Endothelial cell of umbilical vein (primary cell): Measurements from ENCODE around the gene GABPB1. TPM values are rescaled to one million over a fixed set of nuclear protein-coding genes. Genes with fewer than 3 reads are reported as not detected.

Experiments used
- BruUV-seq: library from RNA; stranded (reverse); fragments of 400-500 nt; replicated peaks from 2 replicates; lab custom pipeline; 2021; lab: Mats Ljungman, UMichigan
- CTCF ChIA-PET: fragments of 300-600, 350-600 bp; sonication (Branson Sonifier 250); formaldehyde crosslinking; loops from one replicate; lab custom pipeline; 2021; ENCODE audit warnings: antibody characterized with exemption, inconsistent platforms; lab: Charles Lee
- POLR2A ChIA-PET: fragments of 300-600, 350-600 bp; sonication (Branson Sonifier 250); formaldehyde crosslinking; loops from one replicate; lab custom pipeline; 2021; ENCODE audit warnings: antibody characterized with exemption, inconsistent platforms; lab: Charles Lee
- DNase-seq: peaks from one replicate; pipeline ENCODE4 v3.0.0-alpha.2; 2011; ENCODE audit warnings: low read depth, low spot score
- FAIRE-seq: peaks from 2 replicates; lab custom pipeline; 2011; peaks lifted over from hg19 to GRCh38; lab: Jason Lieb, UNC
- H2AFZ ChIP-seq: 2 replicates; pipeline ENCODE4 v1.6.0; 2012; ENCODE audit warnings: low read depth, low read length, control low read depth, inconsistent platforms
- H3K27ac ChIP-seq: 2 replicates; pipeline ENCODE4 v1.5.1; 2011; ENCODE audit warnings: low read depth, mild to moderate bottlenecking, control low read depth, low read length, moderate library complexity; ENCODE audit not compliant: insufficient read depth
- H3K27me3 ChIP-seq, 2 experiments: 2 replicates each; pipeline versions ENCODE4 v1.6.0 to v1.6.1; 2011; ENCODE audit warnings: low read length in 2 of 2, mixed read lengths in 1 of 2; ENCODE audit not compliant: control insufficient read depth in 2 of 2, insufficient read depth in 2 of 2
- H3K36me3 ChIP-seq, 2 experiments: 2 replicates in 1 of 2; 3 replicates in 1 of 2; pipeline ENCODE4 v1.5.1; 2011; ENCODE audit warnings: low read length in 2 of 2, mild to moderate bottlenecking in 1 of 2, moderate library complexity in 1 of 2; ENCODE audit not compliant: control insufficient read depth in 2 of 2, insufficient read depth in 2 of 2; ENCODE audit errors: extremely low read depth in 1 of 2
- H3K4me1 ChIP-seq: 3 replicates; pipeline ENCODE4 v1.5.1; 2011; ENCODE audit warnings: mild to moderate bottlenecking, low read length; ENCODE audit not compliant: control insufficient read depth, insufficient read depth; ENCODE audit errors: extremely low read depth
- H3K4me2 ChIP-seq: 2 replicates; pipeline ENCODE4 v1.6.1; 2011; ENCODE audit warnings: low read length, control low read depth, mixed read lengths; ENCODE audit not compliant: insufficient read depth
- H3K4me3 ChIP-seq, 3 experiments: fragments of 200-600 bp in 1 of 3; sonication (generic), shearing (Covaris generic) in 1 of 3; replicated peaks in 1 of 3; 2 replicates each; pipeline ENCODE4 v1.5.1; 2011 to 2016; ENCODE audit warnings: control low read depth in 3 of 3, low read length in 3 of 3, mild to moderate bottlenecking in 2 of 3, inconsistent platforms in 1 of 3, low read depth in 1 of 3, moderate library complexity in 1 of 3; ENCODE audit not compliant: insufficient read depth in 1 of 3
- H3K79me2 ChIP-seq: 2 replicates; pipeline ENCODE4 v1.6.0; 2012; ENCODE audit warnings: low read length, inconsistent platforms; ENCODE audit not compliant: control insufficient read depth, insufficient read depth
- H3K9ac ChIP-seq: replicated peaks from 2 replicates; pipeline ENCODE3; 2011; ENCODE audit warnings: low read length, control low read depth; ENCODE audit not compliant: insufficient read depth; ENCODE audit errors: extremely low read depth
- H3K9me1 ChIP-seq: replicated peaks from 3 replicates; pipeline ENCODE4 v1.6.0; 2011; ENCODE audit warnings: mild to moderate bottlenecking, low read length; ENCODE audit not compliant: control insufficient read depth, insufficient read depth; ENCODE audit errors: extremely low read depth
- H3K9me3 ChIP-seq: replicated peaks from 2 replicates; pipeline ENCODE4 v1.5.1; 2012; ENCODE audit warnings: low read length, inconsistent platforms; ENCODE audit not compliant: control insufficient read depth, insufficient read depth
- H4K20me1 ChIP-seq: replicated peaks from 2 replicates; pipeline ENCODE3; 2011; ENCODE audit warnings: mild to moderate bottlenecking, low read length; ENCODE audit not compliant: control insufficient read depth, insufficient read depth; ENCODE audit errors: extremely low read depth
- CTCF ChIP-seq, 2 donors: IDR thresholded peaks; 1 replicate in 1 of 2; 2 replicates in 1 of 2; pipeline ENCODE4 v1.5.1; 2011; ENCODE audit warnings: low read length in 2 of 2, mild to moderate bottlenecking in 2 of 2, moderate library complexity in 2 of 2, control low read depth in 1 of 2, inconsistent platforms in 1 of 2, low read depth in 1 of 2; ENCODE audit not compliant: insufficient read depth in 1 of 2; ENCODE audit errors: extremely low read depth in 1 of 2
- EZH2 ChIP-seq: IDR thresholded peaks from 2 replicates; pipeline ENCODE4 v1.6.1; 2012; ENCODE audit warnings: borderline replicate concordance, low read depth, mild to moderate bottlenecking, moderate library complexity, low read length, inconsistent platforms; ENCODE audit not compliant: severe bottlenecking
- FOS ChIP-seq: IDR thresholded peaks from 2 replicates; pipeline ENCODE4 v1.6.1; 2011; ENCODE audit warnings: mild to moderate bottlenecking, low read length, moderate library complexity, borderline replicate concordance; ENCODE audit not compliant: insufficient read depth
- GATA2 ChIP-seq: IDR thresholded peaks from 2 replicates; pipeline ENCODE4 v1.7.0; 2011; ENCODE audit warnings: low read depth, mild to moderate bottlenecking, moderate library complexity, mixed read lengths, low read length; ENCODE audit not compliant: insufficient read length, insufficient read depth
- JUN ChIP-seq: IDR thresholded peaks from 2 replicates; pipeline ENCODE4 v1.6.1; 2011; ENCODE audit warnings: borderline replicate concordance, low read depth; ENCODE audit not compliant: insufficient read length, insufficient read depth
- MAX ChIP-seq: IDR thresholded peaks from 2 replicates; pipeline ENCODE4 v1.6.1; 2011; ENCODE audit not compliant: insufficient read depth, insufficient read length
- MYC ChIP-seq: IDR thresholded peaks from one replicate; pipeline ENCODE4 v1.6.1; 2011; ENCODE audit warnings: mild to moderate bottlenecking, low read depth, low read length
- POLR2A ChIP-seq: IDR thresholded peaks from 2 replicates; pipeline ENCODE4 v1.6.1; 2012; ENCODE audit warnings: low read depth, mild to moderate bottlenecking, control low read depth, low read length
- POLR2AphosphoS5 ChIP-seq: IDR thresholded peaks from 2 replicates; pipeline ENCODE4 v1.6.1; 2012; ENCODE audit warnings: low read depth, mild to moderate bottlenecking, control low read depth, low read length, moderate library complexity; ENCODE audit not compliant: insufficient read depth
- dilution Hi-C: fragments of 300-500 bp; cut with MboI; formaldehyde crosslinking; loops from one replicate; pipeline ENCODE4 v1.15.0; 2019; ENCODE audit warnings: low sequenced_read_pairs; ENCODE audit not compliant: extremely low pct_ligation_motif_present
- intact Hi-C: fragments of 100-400 bp; cut with micrococcal nuclease; formaldehyde crosslinking; loops from one replicate; pipeline ENCODE4 v1.10.0; 2022
- polyA plus RNA-seq, 4 experiments: library from polyadenylated mRNA; depleted of rRNA in 3 of 4; stranded (reverse) in 3 of 4; unstranded in 1 of 4; fragments of >200 nt; gene quantifications; 2 replicates each; pipeline versions ENCODE4 v1.2.1 to v1.2.3, GENCODE V29; 2011 to 2012; ENCODE audit warnings: missing spikeins in 1 of 4
- total RNA-seq: library from RNA; stranded (reverse); gene quantifications from 2 replicates; pipeline ENCODE4 v1.2.3, GENCODE V29; 2021

GABPB1 gene
- total and polyA plus RNA-seq, 2 donors (not counting 3 experiments of a cell fraction or from before 2014, with no cell fraction given), result 42.3 to 59.7 TPM

DNA sequence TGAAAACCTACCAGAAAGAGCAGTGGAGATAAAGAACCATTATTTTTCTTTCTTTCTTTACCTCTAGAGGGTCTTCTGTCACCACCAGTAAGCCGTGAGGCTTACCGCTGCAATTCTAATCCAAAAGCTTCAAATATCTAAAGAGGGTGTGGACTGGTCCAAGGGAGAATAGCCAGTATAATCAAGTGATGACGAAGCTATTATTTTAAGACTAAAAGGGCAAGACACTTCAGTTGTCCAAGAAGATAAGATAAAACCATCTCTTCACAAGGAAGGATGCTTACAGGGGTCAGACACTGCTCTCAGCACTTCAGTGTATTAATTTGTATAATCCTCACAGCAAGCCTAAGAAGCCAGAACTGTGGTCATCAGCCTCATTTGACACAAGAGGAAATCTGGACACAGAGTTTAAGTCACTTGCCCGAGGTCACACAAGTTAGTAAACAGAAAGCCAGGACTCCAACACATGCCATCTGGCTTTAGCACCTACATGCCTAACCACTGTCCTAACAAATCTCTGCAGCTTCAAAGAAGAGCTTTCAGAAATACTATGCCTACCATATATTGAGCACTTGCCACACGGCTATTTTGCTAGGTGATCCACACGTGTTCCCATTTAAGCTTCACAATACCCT is 104.1 kb downstream of the GABPB1 start:
- Histone ChIP-seq H4K20me1 (no peaks in the 10 kb centered on the region), H3K4me3 (no peak overlapping the region), H3K27me3 (no peaks in the 10 kb centered on the region), H3K27ac (no peak overlapping the region), H3K79me2 (no peaks in the 10 kb centered on the region), H3K9me1 (no peaks in the 10 kb centered on the region), H3K36me3 (no peaks in the 10 kb centered on the region), H3K4me2 (no peak overlapping the region), H3K4me1 (no peaks in the 10 kb centered on the region), H3K9me3 (no peaks in the 10 kb centered on the region), H3K9ac (no peak overlapping the region), H2AFZ (no peak overlapping the region)
- dilution Hi-C loops (no loop called here), intact Hi-C loops (no loop called here)
- DNase-seq (no peak), FAIRE-seq (no peak)
- BruUV-seq, result no TSS peak
- ChIA-PET CTCF (no interaction called here), POLR2A (no interaction called here)
- TF ChIP-seq CTCF (IDR thresholded peaks at IDR 0.05; ENCODE audit: extremely low read depth in 1 of 2, insufficient read depth in 1 of 2, low read depth in 1 of 2, low read length in 2 of 2) (no peak), MYC (no peak), FOS (no peak)

DNA sequence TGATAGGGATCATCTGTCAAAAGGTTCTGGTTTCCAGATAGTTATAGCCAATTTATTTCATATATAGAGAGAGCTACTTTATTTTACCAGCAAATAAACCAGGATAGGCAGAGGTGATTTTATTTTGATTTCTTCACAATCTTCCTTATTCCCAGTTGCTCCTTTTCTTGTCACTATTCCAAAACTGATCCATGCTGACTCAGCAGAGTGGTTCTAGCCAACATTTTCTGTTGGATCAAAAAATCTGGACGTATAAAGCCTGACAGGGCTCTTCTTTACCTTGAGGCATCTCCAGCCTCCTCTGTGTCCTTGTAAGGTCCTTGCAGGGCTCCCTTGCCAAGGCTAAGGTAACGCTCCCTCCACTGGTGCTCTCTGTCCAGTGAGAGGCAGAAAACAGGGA is 105.3 kb downstream of the GABPB1 start:
- Histone ChIP-seq H3K9ac (no peak overlapping the region), H3K36me3 (no peaks in the 10 kb centered on the region), H3K4me2 (no peak overlapping the region), H3K27me3 (no peaks in the 10 kb centered on the region), H3K4me1 (no peaks in the 10 kb centered on the region), H3K27ac (no peak overlapping the region), H4K20me1 (no peaks in the 10 kb centered on the region), H3K79me2 (no peaks in the 10 kb centered on the region), H2AFZ (no peak overlapping the region), H3K4me3 (no peak overlapping the region), H3K9me3 (no peaks in the 10 kb centered on the region), H3K9me1 (no peaks in the 10 kb centered on the region)
- no TSS peak for BruUV-seq
- dilution Hi-C loops, result no loop called here
- intact Hi-C loops, result no loop called here
- ChIA-PET POLR2A (no interaction called here), CTCF (interaction anchor here (1.2 to 1.7 kb wide), 2 partner anchors 9 to 14 kb away, joined by 3 read pairs; no protein-coding TSS in a partner anchor)
- DNase-seq (no peak), FAIRE-seq (no peak)
- TF ChIP-seq MYC (no peak), JUN (no peak), POLR2A (no peak), EZH2 (no peak), FOS (no peak), POLR2AphosphoS5 (no peak), MAX (no peak), GATA2 (no peak), CTCF (IDR thresholded peaks at IDR 0.05; ENCODE audit: extremely low read depth in 1 of 2, insufficient read depth in 1 of 2, low read depth in 1 of 2, low read length in 2 of 2) (no peak)
